SK-N-SH treated with all-trans-retinoic acid at 6 μM for 48 hours (cell line): Measurements from ENCODE around the gene SHC3.

Experiments
- ATAC-seq: fragments of 200-7000 bp; cut with Tn5 transposase; 3 replicates; pipeline ENCODE4 v1.9.1; 2020; ENCODE audit warnings: mild to moderate bottlenecking, moderate library complexity
- ARNTL ChIP-seq: fragments of 450-650 bp; formaldehyde crosslinking; IDR thresholded peaks from 2 replicates; pipeline ENCODE4 v1.5.0; 2020; ENCODE audit warnings: low read depth, mild to moderate bottlenecking, moderate library complexity, borderline replicate concordance
- BACH2 ChIP-seq: fragments of 250-450 bp; sonication (Bioruptor Pico); IDR thresholded peaks from 2 replicates; pipeline ENCODE4 v1.9.0; 2021; ENCODE audit warnings: mild to moderate bottlenecking, borderline replicate concordance
- CSDC2 ChIP-seq: fragments of 250-450 bp; sonication (Bioruptor Pico); IDR thresholded peaks from 2 replicates; pipeline ENCODE4 v1.5.0; 2020; ENCODE audit warnings: mild to moderate bottlenecking, moderate library complexity
- ESRRG ChIP-seq: fragments of 250-450 bp; sonication (Bioruptor Pico); IDR thresholded peaks from 2 replicates; pipeline ENCODE4 v1.6.1; 2021; ENCODE audit warnings: mild to moderate bottlenecking
- GLIS3 ChIP-seq: fragments of 250-450 bp; sonication (Bioruptor Pico); IDR thresholded peaks from 2 replicates; pipeline ENCODE4 v1.5.0; 2020; ENCODE audit warnings: mild to moderate bottlenecking, moderate library complexity
- ISL1 ChIP-seq: fragments of 250-450 bp; sonication (Bioruptor Pico); IDR thresholded peaks from 2 replicates; pipeline ENCODE4 v2.1.2; 2022; ENCODE audit warnings: mild to moderate bottlenecking, moderate library complexity
- OSR1 ChIP-seq: fragments of 250-450 bp; sonication (Bioruptor Pico); IDR thresholded peaks from 2 replicates; pipeline ENCODE4 v1.8.0; 2022; ENCODE audit warnings: moderate library complexity, mild to moderate bottlenecking, inconsistent platforms
- PATZ1 ChIP-seq: fragments of 250-450 bp; sonication (Bioruptor Pico); IDR thresholded peaks from 2 replicates; pipeline ENCODE4 v1.8.0; 2020; ENCODE audit warnings: mild to moderate bottlenecking, moderate library complexity, borderline replicate concordance
- PPARA ChIP-seq: fragments of 250-450 bp; sonication (Bioruptor Pico); IDR thresholded peaks from 2 replicates; pipeline ENCODE4 v1.5.0; 2020; ENCODE audit warnings: mild to moderate bottlenecking, borderline replicate concordance
- RARB ChIP-seq: fragments of 250-450 bp; sonication (Bioruptor Pico); IDR thresholded peaks from 2 replicates; pipeline ENCODE4 v1.8.0; 2021; ENCODE audit warnings: mild to moderate bottlenecking, moderate library complexity
- SNAI2 ChIP-seq: fragments of 250-450 bp; sonication (Bioruptor Pico); IDR thresholded peaks from 2 replicates; pipeline ENCODE4 v1.5.0; 2020; ENCODE audit warnings: mild to moderate bottlenecking, moderate library complexity
- TCF4 ChIP-seq: fragments of 250-450 bp; sonication (Bioruptor Pico); IDR thresholded peaks from 2 replicates; pipeline ENCODE4 v1.8.0; 2021; ENCODE audit warnings: mild to moderate bottlenecking, moderate library complexity, borderline replicate concordance
- TOX ChIP-seq: fragments of 250-450 bp; sonication (Bioruptor Pico); IDR thresholded peaks from 2 replicates; pipeline ENCODE4 v1.8.0; 2021; ENCODE audit warnings: mild to moderate bottlenecking, moderate library complexity, borderline replicate concordance
- ZC3H10 ChIP-seq: fragments of 250-450 bp; sonication (Bioruptor Pico); IDR thresholded peaks from 2 replicates; pipeline ENCODE4 v1.5.1; 2021; ENCODE audit warnings: mild to moderate bottlenecking, moderate library complexity
- ZFP3 ChIP-seq: fragments of 250-450 bp; sonication (Bioruptor Pico); IDR thresholded peaks from 2 replicates; pipeline ENCODE4 v1.5.0; 2020; ENCODE audit warnings: mild to moderate bottlenecking, moderate library complexity
- ZFP30 ChIP-seq: fragments of 450-650 bp; formaldehyde crosslinking; IDR thresholded peaks from 2 replicates; pipeline ENCODE4 v1.5.0; 2022; ENCODE audit warnings: mild to moderate bottlenecking, moderate library complexity
- ZNF70 ChIP-seq: fragments of 450-650 bp; formaldehyde crosslinking; IDR thresholded peaks from 2 replicates; pipeline ENCODE4 v1.5.0; 2020; ENCODE audit warnings: mild to moderate bottlenecking, moderate library complexity
- ZNF8 ChIP-seq: fragments of 450-650 bp; formaldehyde crosslinking; IDR thresholded peaks from 2 replicates; pipeline ENCODE4 v1.5.0; 2020; ENCODE audit warnings: mild to moderate bottlenecking, moderate library complexity
- TF ChIP-seq, protein P1 (sequence below): fragments of 250-450 bp; sonication (Bioruptor Pico); IDR thresholded peaks from 2 replicates; pipeline ENCODE4 v1.5.1; 2021; ENCODE audit warnings: mild to moderate bottlenecking, moderate library complexity
- TF ChIP-seq, protein P2 (sequence below): fragments of 250-450 bp; sonication (Bioruptor Pico); IDR thresholded peaks from 2 replicates; pipeline ENCODE4 v1.8.0; 2021; ENCODE audit warnings: low read depth, mild to moderate bottlenecking, moderate library complexity, borderline replicate concordance
- TF ChIP-seq, protein P3 (sequence below): fragments of 250-450 bp; sonication (Bioruptor Pico); IDR thresholded peaks from 2 replicates; pipeline ENCODE4 v1.5.1; 2020; ENCODE audit warnings: low read depth, mild to moderate bottlenecking, moderate library complexity
- TF ChIP-seq, protein P4 (sequence below): fragments of 250-450 bp; sonication (Bioruptor Pico); IDR thresholded peaks from 2 replicates; pipeline ENCODE4 v1.5.0; 2020; ENCODE audit warnings: mild to moderate bottlenecking, moderate library complexity

The SHC3 gene

GRCh38 chr9:89015336-89015735, 163.3 kb downstream of the SHC3 start:
- ATAC-seq = no peak

GRCh38 chr9:89014153-89014552, 164.5 kb downstream of the SHC3 start:
- no peak for ATAC-seq
- TF ChIP-seq TCF4 = no peak
- no peak for TF ChIP-seq TOX (CRISPR knock-in tag)
- no peak for TF ChIP-seq GLIS3
- TF ChIP-seq OSR1 (CRISPR knock-in tag) = no peak
- TF ChIP-seq, protein P1, sequence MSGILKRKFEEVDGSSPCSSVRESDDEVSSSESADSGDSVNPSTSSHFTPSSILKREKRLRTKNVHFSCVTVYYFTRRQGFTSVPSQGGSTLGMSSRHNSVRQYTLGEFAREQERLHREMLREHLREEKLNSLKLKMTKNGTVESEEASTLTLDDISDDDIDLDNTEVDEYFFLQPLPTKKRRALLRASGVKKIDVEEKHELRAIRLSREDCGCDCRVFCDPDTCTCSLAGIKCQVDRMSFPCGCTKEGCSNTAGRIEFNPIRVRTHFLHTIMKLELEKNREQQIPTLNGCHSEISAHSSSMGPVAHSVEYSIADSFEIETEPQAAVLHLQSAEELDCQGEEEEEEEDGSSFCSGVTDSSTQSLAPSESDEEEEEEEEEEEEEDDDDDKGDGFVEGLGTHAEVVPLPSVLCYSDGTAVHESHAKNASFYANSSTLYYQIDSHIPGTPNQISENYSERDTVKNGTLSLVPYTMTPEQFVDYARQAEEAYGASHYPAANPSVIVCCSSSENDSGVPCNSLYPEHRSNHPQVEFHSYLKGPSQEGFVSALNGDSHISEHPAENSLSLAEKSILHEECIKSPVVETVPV (CRISPR knock-in tag) = no peak
- no peak for TF ChIP-seq ZC3H10
- TF ChIP-seq, protein P2, sequence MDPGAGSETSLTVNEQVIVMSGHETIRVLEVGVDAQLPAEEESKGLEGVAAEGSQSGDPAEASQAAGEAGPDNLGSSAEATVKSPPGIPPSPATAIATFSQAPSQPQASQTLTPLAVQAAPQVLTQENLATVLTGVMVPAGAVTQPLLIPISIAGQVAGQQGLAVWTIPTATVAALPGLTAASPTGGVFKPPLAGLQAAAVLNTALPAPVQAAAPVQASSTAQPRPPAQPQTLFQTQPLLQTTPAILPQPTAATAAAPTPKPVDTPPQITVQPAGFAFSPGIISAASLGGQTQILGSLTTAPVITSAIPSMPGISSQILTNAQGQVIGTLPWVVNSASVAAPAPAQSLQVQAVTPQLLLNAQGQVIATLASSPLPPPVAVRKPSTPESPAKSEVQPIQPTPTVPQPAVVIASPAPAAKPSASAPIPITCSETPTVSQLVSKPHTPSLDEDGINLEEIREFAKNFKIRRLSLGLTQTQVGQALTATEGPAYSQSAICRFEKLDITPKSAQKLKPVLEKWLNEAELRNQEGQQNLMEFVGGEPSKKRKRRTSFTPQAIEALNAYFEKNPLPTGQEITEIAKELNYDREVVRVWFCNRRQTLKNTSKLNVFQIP = no peak
- TF ChIP-seq CSDC2 (CRISPR knock-in tag) = no peak
- TF ChIP-seq, protein P3, sequence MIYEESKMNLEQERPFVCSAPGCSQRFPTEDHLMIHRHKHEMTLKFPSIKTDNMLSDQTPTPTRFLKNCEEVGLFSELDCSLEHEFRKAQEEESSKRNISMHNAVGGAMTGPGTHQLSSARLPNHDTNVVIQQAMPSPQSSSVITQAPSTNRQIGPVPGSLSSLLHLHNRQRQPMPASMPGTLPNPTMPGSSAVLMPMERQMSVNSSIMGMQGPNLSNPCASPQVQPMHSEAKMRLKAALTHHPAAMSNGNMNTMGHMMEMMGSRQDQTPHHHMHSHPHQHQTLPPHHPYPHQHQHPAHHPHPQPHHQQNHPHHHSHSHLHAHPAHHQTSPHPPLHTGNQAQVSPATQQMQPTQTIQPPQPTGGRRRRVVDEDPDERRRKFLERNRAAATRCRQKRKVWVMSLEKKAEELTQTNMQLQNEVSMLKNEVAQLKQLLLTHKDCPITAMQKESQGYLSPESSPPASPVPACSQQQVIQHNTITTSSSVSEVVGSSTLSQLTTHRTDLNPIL (CRISPR knock-in tag) = no peak
- no peak for TF ChIP-seq ISL1 (CRISPR knock-in tag)
- TF ChIP-seq, protein P4, sequence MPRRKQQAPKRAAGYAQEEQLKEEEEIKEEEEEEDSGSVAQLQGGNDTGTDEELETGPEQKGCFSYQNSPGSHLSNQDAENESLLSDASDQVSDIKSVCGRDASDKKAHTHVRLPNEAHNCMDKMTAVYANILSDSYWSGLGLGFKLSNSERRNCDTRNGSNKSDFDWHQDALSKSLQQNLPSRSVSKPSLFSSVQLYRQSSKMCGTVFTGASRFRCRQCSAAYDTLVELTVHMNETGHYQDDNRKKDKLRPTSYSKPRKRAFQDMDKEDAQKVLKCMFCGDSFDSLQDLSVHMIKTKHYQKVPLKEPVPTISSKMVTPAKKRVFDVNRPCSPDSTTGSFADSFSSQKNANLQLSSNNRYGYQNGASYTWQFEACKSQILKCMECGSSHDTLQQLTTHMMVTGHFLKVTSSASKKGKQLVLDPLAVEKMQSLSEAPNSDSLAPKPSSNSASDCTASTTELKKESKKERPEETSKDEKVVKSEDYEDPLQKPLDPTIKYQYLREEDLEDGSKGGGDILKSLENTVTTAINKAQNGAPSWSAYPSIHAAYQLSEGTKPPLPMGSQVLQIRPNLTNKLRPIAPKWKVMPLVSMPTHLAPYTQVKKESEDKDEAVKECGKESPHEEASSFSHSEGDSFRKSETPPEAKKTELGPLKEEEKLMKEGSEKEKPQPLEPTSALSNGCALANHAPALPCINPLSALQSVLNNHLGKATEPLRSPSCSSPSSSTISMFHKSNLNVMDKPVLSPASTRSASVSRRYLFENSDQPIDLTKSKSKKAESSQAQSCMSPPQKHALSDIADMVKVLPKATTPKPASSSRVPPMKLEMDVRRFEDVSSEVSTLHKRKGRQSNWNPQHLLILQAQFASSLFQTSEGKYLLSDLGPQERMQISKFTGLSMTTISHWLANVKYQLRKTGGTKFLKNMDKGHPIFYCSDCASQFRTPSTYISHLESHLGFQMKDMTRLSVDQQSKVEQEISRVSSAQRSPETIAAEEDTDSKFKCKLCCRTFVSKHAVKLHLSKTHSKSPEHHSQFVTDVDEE (CRISPR knock-in tag) = no peak
- TF ChIP-seq ARNTL (CRISPR knock-in tag) = no peak
- no peak for TF ChIP-seq ZFP30 (CRISPR knock-in tag)
- TF ChIP-seq ZNF8 = no peak
- no peak for TF ChIP-seq RARB (CRISPR knock-in tag)

More at GRCh38 chr9:89015336-89015735, 163.3 kb downstream of the SHC3 start:
- TF ChIP-seq ZFP3 (CRISPR knock-in tag) = no peak
- TF ChIP-seq PPARA = no peak
- no peak for TF ChIP-seq BACH2 (CRISPR knock-in tag)
- TF ChIP-seq ZFP30 (CRISPR knock-in tag) = no peak
- TF ChIP-seq, protein P3 (CRISPR knock-in tag) = no peak
- no peak for TF ChIP-seq CSDC2 (CRISPR knock-in tag)
- TF ChIP-seq ISL1 (CRISPR knock-in tag) = no peak
- no peak for TF ChIP-seq ESRRG (CRISPR knock-in tag)
- TF ChIP-seq, all 23 proteins: peak for 0

GRCh38 chr9:89013660-89014059, 165.0 kb downstream of the SHC3 start:
- ATAC-seq = no peak
- no peak for TF ChIP-seq SNAI2 (CRISPR knock-in tag)
- no peak for TF ChIP-seq ZNF70
- TF ChIP-seq TOX (CRISPR knock-in tag) = no peak
- TF ChIP-seq, protein P4 (CRISPR knock-in tag) = no peak
- TF ChIP-seq BACH2 (CRISPR knock-in tag) = no peak
- TF ChIP-seq ISL1 (CRISPR knock-in tag) = no peak
- TF ChIP-seq OSR1 (CRISPR knock-in tag) = no peak
- no peak for TF ChIP-seq TCF4
- TF ChIP-seq, protein P1 (CRISPR knock-in tag) = no peak
- TF ChIP-seq PATZ1 (CRISPR knock-in tag) = no peak
- TF ChIP-seq RARB (CRISPR knock-in tag) = no peak
- no peak for TF ChIP-seq ZNF8
- TF ChIP-seq ZC3H10 = no peak
